HEK293 (cell line): ENCODE measurements around the gene CASZ1.

Experiments
- CTCF ChIA-PET: fragments of 350-600 bp; formaldehyde crosslinking; extraction: SDS; loops from one replicate; lab custom pipeline; 2021; ENCODE audit warnings: antibody characterized with exemption; lab: Yijun Ruan, JAX
- POLR2A ChIA-PET: fragments of 300-600 bp; formaldehyde crosslinking; extraction: SDS; loops from one replicate; lab custom pipeline; 2020; ENCODE audit warnings: antibody characterized with exemption, inconsistent platforms; lab: Yijun Ruan, JAX
- H3K27ac ChIP-seq: fragments of 200-500 bp; sonication (Bioruptor generic); 2 replicates; pipeline ENCODE4 v1.5.1; 2014; ENCODE audit warnings: low read depth, low read length, control low read depth, inconsistent platforms; ENCODE audit errors: extremely low read depth
- H3K36me3 ChIP-seq, 2 experiments: fragments of 200-500 bp in 1 of 2; sonication (Bioruptor generic) in 1 of 2; 1 replicate in 1 of 2; 2 replicates in 1 of 2; pipeline ENCODE4 v1.5.1; 2014 to 2017; ENCODE audit warnings: inconsistent platforms in 2 of 2, low read length in 2 of 2; ENCODE audit not compliant: control insufficient read depth in 2 of 2, insufficient read depth in 1 of 2
- H3K4me1 ChIP-seq: fragments of 200-500 bp; sonication (Bioruptor generic); 2 replicates; pipeline ENCODE4 v1.5.1; 2014; ENCODE audit warnings: mild to moderate bottlenecking, low read length, inconsistent platforms; ENCODE audit not compliant: control insufficient read depth, insufficient read depth
- H3K4me3 ChIP-seq: 2 replicates; pipeline ENCODE4 v1.5.1; 2011; ENCODE audit warnings: low read depth, mild to moderate bottlenecking, control low read depth, low read length, moderate library complexity
- H3K9me3 ChIP-seq: fragments of 200-500 bp; sonication (Bioruptor generic); 2 replicates; pipeline ENCODE4 v1.5.1; 2014; ENCODE audit warnings: low read depth, low read length, inconsistent platforms; ENCODE audit not compliant: control insufficient read depth, insufficient read depth
- FEZF1 ChIP-seq: fragments of 450-650 bp; formaldehyde crosslinking; IDR thresholded peaks from 2 replicates; pipeline ENCODE4 v1.5.1; 2016; ENCODE audit warnings: missing biosample characterization, missing genetic modification characterization
- GLI2 ChIP-seq: fragments of 450-650 bp; formaldehyde crosslinking; IDR thresholded peaks from 2 replicates; pipeline ENCODE4; 2017; ENCODE audit warnings: missing biosample characterization, missing genetic modification characterization, low read depth, borderline replicate concordance
- HOXD13 ChIP-seq: sonication (generic); formaldehyde crosslinking; IDR thresholded peaks from 2 replicates; pipeline ENCODE4 v1.8.0; 2022; ENCODE audit warnings: missing genetic modification reagents, borderline replicate concordance
- INSM2 ChIP-seq: fragments of 450-650 bp; formaldehyde crosslinking; IDR thresholded peaks from 2 replicates; pipeline ENCODE4 v1.5.1; 2016; ENCODE audit warnings: missing biosample characterization, missing genetic modification characterization
- KLF16 ChIP-seq: fragments of 450-650 bp; formaldehyde crosslinking; IDR thresholded peaks from 2 replicates; pipeline ENCODE4 v1.5.1; 2017; ENCODE audit warnings: missing biosample characterization, missing genetic modification characterization
- KLF9 ChIP-seq: fragments of 450-650 bp; formaldehyde crosslinking; IDR thresholded peaks from 2 replicates; pipeline ENCODE4 v1.5.1; 2016; ENCODE audit warnings: missing biosample characterization, missing genetic modification characterization, low read depth
- PRDM4 ChIP-seq: fragments of 450-650 bp; formaldehyde crosslinking; IDR thresholded peaks from 2 replicates; pipeline ENCODE4 v1.5.1; 2017; ENCODE audit warnings: missing biosample characterization, missing genetic modification characterization
- PRDM6 ChIP-seq: fragments of 450-650 bp; formaldehyde crosslinking; IDR thresholded peaks from 2 replicates; pipeline ENCODE4 v1.5.1; 2017; ENCODE audit warnings: missing biosample characterization, missing genetic modification characterization
- SP2 ChIP-seq: fragments of 450-650 bp; formaldehyde crosslinking; IDR thresholded peaks from 2 replicates; pipeline ENCODE4 v1.5.1; 2016; ENCODE audit warnings: missing biosample characterization, missing genetic modification characterization
- SP7 ChIP-seq: fragments of 450-650 bp; formaldehyde crosslinking; IDR thresholded peaks from 2 replicates; pipeline ENCODE4 v1.5.1; 2016; ENCODE audit warnings: missing biosample characterization, missing genetic modification characterization
- ZBTB21 ChIP-seq: fragments of 450-650 bp; formaldehyde crosslinking; IDR thresholded peaks from 2 replicates; pipeline ENCODE4 v1.5.1; 2017; ENCODE audit warnings: missing biosample characterization, missing genetic modification characterization
- ZNF175 ChIP-seq: fragments of 450-650 bp; formaldehyde crosslinking; IDR thresholded peaks from 2 replicates; pipeline ENCODE4 v1.5.1; 2016; ENCODE audit warnings: missing biosample characterization, missing genetic modification characterization
- ZNF202 ChIP-seq: fragments of 450-650 bp; formaldehyde crosslinking; IDR thresholded peaks from 2 replicates; pipeline ENCODE4 v1.5.1; 2016; ENCODE audit warnings: missing biosample characterization, missing genetic modification characterization, borderline replicate concordance
- ZNF239 ChIP-seq: fragments of 450-650 bp; formaldehyde crosslinking; IDR thresholded peaks from 2 replicates; pipeline ENCODE4 v1.5.1; 2016; ENCODE audit warnings: missing biosample characterization, missing genetic modification characterization
- ZNF274 ChIP-seq, 2 experiments: fragments of 200-500 bp in 1 of 2; fragments of 450-650 bp in 1 of 2; sonication (Bioruptor generic) in 1 of 2; formaldehyde crosslinking in 1 of 2; IDR thresholded peaks; 2 replicates each; pipeline versions ENCODE4 v1.5.1 to v1.6.1; 2014 to 2016; ENCODE audit warnings: borderline replicate concordance in 1 of 2, inconsistent platforms in 1 of 2, low read length in 1 of 2, missing biosample characterization in 1 of 2, missing genetic modification characterization in 1 of 2
- ZNF404 ChIP-seq: fragments of 450-650 bp; formaldehyde crosslinking; IDR thresholded peaks from 2 replicates; pipeline ENCODE4 v1.5.1; 2017; ENCODE audit warnings: missing biosample characterization, missing genetic modification characterization
- ZNF416 ChIP-seq: fragments of 450-650 bp; formaldehyde crosslinking; IDR thresholded peaks from 2 replicates; pipeline ENCODE4 v1.5.1; 2016; ENCODE audit warnings: missing biosample characterization, missing genetic modification characterization
- ZNF521 ChIP-seq: fragments of 450-650 bp; formaldehyde crosslinking; IDR thresholded peaks from 2 replicates; pipeline ENCODE4 v1.5.1; 2017; ENCODE audit warnings: missing biosample characterization, mild to moderate bottlenecking, missing genetic modification characterization
- ZNF561 ChIP-seq: fragments of 450-650 bp; IDR thresholded peaks from 2 replicates; pipeline ENCODE4 v1.5.1; 2018; ENCODE audit warnings: missing biosample characterization, missing genetic modification characterization, borderline replicate concordance
- ZNF585B ChIP-seq: fragments of 450-650 bp; formaldehyde crosslinking; IDR thresholded peaks from 2 replicates; pipeline ENCODE4 v1.5.1; 2016; ENCODE audit warnings: missing biosample characterization, missing genetic modification characterization
- ZNF623 ChIP-seq: fragments of 450-650 bp; formaldehyde crosslinking; IDR thresholded peaks from 2 replicates; pipeline ENCODE4 v1.5.1; 2016; ENCODE audit warnings: missing biosample characterization, missing genetic modification characterization
- ZNF629 ChIP-seq: fragments of 450-650 bp; formaldehyde crosslinking; IDR thresholded peaks from 2 replicates; pipeline ENCODE4 v1.5.1; 2017; ENCODE audit warnings: missing biosample characterization, missing genetic modification characterization
- ZNF707 ChIP-seq: fragments of 450-650 bp; formaldehyde crosslinking; IDR thresholded peaks from 2 replicates; pipeline ENCODE4 v1.5.1; 2016; ENCODE audit warnings: missing biosample characterization, missing genetic modification characterization
- ZSCAN16 ChIP-seq: fragments of 450-650 bp; formaldehyde crosslinking; IDR thresholded peaks from 2 replicates; pipeline ENCODE4 v1.5.1; 2016; ENCODE audit warnings: missing biosample characterization, missing genetic modification characterization
- ZSCAN23 ChIP-seq: fragments of 450-650 bp; formaldehyde crosslinking; IDR thresholded peaks from 2 replicates; pipeline ENCODE4 v1.5.1; 2016; ENCODE audit warnings: missing biosample characterization, missing genetic modification characterization
- ZSCAN4 ChIP-seq: fragments of 450-650 bp; formaldehyde crosslinking; IDR thresholded peaks from 2 replicates; pipeline ENCODE4 v1.5.1; 2017; ENCODE audit warnings: missing biosample characterization, missing genetic modification characterization
- ZSCAN5A ChIP-seq: fragments of 450-650 bp; formaldehyde crosslinking; IDR thresholded peaks from 2 replicates; pipeline ENCODE4 v1.5.1; 2016; ENCODE audit warnings: missing biosample characterization, missing genetic modification characterization

CASZ1 gene

GRCh38 chr1:10740123-10740522 is 56.3 kb downstream of the CASZ1 start:
- ChIA-PET POLR2A (interaction anchor here (0.6 kb wide), 1 partner anchor 295 kb away, joined by 4 read pairs; no protein-coding TSS in a partner anchor), CTCF (interaction anchor here (0.6 kb wide), 1 partner anchor 153 kb away, joined by 4 read pairs; no protein-coding TSS in a partner anchor)
- Histone ChIP-seq H3K4me1 (no peaks in the 10 kb centered on the region), H3K9me3 (no peaks in the 10 kb centered on the region), H3K27ac (no peak overlapping the region), H3K4me3 (no peak overlapping the region), H3K36me3 (no peaks in the 10 kb centered on the region)
- no peak for TF ChIP-seq SP7 (tag by site-specific recombination)
- no peak for TF ChIP-seq INSM2 (tag by site-specific recombination)
- TF ChIP-seq PRDM4 (tag by site-specific recombination), result no peak
- TF ChIP-seq ZSCAN23 (tag by site-specific recombination), result no peak
- no peak for TF ChIP-seq ZSCAN16 (tag by site-specific recombination)
- TF ChIP-seq ZSCAN4 (tag by site-specific recombination), result no peak
- no peak for TF ChIP-seq SP2 (tag by site-specific recombination)
- no peak for TF ChIP-seq ZNF416 (tag by site-specific recombination)
- TF ChIP-seq ZNF629 (tag by site-specific recombination), result no peak
- no peak for TF ChIP-seq ZNF404
- TF ChIP-seq ZNF585B (tag by site-specific recombination), result no peak
- no peak for TF ChIP-seq ZBTB21 (tag by site-specific recombination)
- TF ChIP-seq KLF9 (tag by site-specific recombination), result no peak
- no peak for TF ChIP-seq ZNF274 (IDR thresholded peaks at IDR 0.05; ENCODE audit: low read length)
- TF ChIP-seq ZNF274 (tag by site-specific recombination; IDR thresholded peaks at IDR 0.05; ENCODE audit: borderline replicate concordance), result no peak
- no peak for TF ChIP-seq GLI2 (tag by site-specific recombination)
- TF ChIP-seq ZSCAN5A, result no peak

- H3K9me3 ChIP-seq, result no peaks in the 10 kb centered on the region
- CTCF ChIA-PET, result no interaction called here
- H3K4me1 ChIP-seq, result no peaks in the 10 kb centered on the region
- no peak overlapping the region for H3K27ac ChIP-seq
- H3K4me3 ChIP-seq, result no peak overlapping the region
- no peaks in the 10 kb centered on the region for H3K36me3 ChIP-seq
- POLR2A ChIA-PET, result no interaction called here
- TF ChIP-seq ZNF202 (tag by site-specific recombination), result no peak
- no peak for TF ChIP-seq ZNF239 (tag by site-specific recombination)
- no peak for TF ChIP-seq ZNF561 (tag by site-specific recombination)
- no peak for TF ChIP-seq HOXD13 (CRISPR knock-in tag)
- no peak for TF ChIP-seq FEZF1 (tag by site-specific recombination)
- TF ChIP-seq ZNF175 (tag by site-specific recombination), result no peak
- TF ChIP-seq ZNF707, result no peak
- no peak for TF ChIP-seq ZNF623 (tag by site-specific recombination)
- no peak for TF ChIP-seq ZSCAN5A
- no peak for TF ChIP-seq KLF16 (tag by site-specific recombination)
- TF ChIP-seq ZNF521, result no peak
- TF ChIP-seq PRDM6 (tag by site-specific recombination), result no peak
These were observed 56.9 kb downstream of the CASZ1 start for GRCh38 chr1:10739589-10739988.
